ENCODE measurements around the gene LRIG1.

The LRIG1 gene, protein sequence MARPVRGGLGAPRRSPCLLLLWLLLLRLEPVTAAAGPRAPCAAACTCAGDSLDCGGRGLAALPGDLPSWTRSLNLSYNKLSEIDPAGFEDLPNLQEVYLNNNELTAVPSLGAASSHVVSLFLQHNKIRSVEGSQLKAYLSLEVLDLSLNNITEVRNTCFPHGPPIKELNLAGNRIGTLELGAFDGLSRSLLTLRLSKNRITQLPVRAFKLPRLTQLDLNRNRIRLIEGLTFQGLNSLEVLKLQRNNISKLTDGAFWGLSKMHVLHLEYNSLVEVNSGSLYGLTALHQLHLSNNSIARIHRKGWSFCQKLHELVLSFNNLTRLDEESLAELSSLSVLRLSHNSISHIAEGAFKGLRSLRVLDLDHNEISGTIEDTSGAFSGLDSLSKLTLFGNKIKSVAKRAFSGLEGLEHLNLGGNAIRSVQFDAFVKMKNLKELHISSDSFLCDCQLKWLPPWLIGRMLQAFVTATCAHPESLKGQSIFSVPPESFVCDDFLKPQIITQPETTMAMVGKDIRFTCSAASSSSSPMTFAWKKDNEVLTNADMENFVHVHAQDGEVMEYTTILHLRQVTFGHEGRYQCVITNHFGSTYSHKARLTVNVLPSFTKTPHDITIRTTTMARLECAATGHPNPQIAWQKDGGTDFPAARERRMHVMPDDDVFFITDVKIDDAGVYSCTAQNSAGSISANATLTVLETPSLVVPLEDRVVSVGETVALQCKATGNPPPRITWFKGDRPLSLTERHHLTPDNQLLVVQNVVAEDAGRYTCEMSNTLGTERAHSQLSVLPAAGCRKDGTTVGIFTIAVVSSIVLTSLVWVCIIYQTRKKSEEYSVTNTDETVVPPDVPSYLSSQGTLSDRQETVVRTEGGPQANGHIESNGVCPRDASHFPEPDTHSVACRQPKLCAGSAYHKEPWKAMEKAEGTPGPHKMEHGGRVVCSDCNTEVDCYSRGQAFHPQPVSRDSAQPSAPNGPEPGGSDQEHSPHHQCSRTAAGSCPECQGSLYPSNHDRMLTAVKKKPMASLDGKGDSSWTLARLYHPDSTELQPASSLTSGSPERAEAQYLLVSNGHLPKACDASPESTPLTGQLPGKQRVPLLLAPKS

DNA sequence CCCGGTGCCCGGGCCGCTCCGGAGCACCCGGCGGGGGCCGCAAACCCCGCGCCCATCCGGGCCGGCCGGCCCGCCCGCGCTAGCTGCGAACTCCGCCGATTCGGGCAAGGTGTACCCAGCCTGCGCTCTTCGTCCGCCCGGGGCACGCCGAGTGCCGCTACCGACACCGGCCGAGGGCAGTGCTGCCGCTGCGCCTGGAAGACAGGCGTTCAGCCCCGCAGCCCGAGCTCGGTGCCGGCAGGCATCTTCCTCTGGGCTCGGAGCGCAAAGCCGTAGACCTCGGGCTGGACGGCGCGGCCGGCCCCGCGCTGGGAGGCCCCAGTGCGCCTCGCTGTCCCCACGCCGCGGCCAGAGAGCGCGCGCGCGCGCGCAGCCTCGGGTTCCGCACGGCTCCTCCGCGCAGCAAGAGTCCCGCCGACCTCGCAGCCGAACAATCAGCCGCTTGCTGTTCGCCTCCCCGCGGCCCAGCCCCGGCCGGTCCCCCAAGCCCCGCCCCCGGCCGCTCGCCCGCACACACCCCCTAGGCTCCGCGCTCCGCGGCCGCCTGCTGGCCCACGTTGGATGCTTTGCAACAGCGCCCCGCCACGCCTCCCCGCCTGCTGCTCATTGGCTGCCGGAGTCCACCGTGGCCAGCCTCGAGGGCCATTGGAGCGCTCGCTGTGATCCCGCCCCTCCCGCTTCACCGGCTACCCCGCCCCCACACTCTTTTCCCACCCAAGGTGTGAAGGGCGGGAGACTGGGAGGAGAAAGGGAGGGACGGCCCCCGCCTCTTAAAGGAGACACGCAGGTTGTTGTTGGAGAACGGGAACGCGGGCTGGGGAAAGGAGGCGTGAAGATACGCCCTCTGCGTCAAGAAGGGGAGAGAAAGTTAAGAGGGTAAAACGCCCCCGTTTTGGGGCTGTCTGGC is at the start of gene LRIG1:
Gene LRIG1 (minus strand): TSS at position 447 of the 907 bp plus-strand sequence. CDS start 615 bp downstream, outside the sequence.
- DNase-seq = peak; percentile 96

DNA sequence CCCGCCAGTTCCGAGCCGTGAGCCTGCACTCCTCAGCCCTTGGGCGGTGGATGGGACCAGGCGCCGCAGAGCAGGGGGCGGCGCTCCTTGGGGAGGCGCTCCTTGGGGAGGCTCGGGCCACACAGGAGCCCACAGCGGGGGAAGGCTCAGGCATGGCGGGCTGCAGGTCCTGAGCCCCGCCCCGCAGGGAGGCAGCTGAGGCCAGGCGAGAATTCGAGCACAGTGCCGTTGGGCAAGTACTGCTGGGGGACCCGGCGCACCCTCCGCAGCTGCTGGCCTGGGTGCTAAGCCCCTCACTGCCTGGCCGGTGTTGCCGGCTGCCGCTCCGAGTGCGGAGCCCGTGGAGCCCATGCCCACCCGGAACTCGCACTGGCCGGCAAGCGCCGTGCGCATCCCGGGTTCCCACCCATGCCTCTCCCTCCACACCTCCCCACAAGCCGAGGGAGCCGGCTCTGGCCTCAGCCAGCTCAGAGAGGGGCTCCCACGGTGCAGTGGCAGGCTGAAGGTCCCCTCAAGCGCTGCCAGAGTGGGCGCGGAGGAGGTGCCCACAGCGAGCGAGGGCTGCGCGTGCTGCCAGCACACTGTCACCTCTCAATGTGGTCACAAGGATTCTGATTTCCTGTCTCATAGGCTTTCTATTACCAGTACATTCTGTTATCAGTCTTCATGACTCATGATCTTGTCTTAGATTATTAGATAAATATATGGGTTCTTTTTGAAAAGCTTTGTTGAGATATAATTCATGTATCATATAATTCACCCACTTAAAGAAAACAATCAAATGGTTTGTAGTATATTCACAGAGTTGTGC is 44.0 kb upstream of the LRIG1 start:
- no peak for DNase-seq

DNA sequence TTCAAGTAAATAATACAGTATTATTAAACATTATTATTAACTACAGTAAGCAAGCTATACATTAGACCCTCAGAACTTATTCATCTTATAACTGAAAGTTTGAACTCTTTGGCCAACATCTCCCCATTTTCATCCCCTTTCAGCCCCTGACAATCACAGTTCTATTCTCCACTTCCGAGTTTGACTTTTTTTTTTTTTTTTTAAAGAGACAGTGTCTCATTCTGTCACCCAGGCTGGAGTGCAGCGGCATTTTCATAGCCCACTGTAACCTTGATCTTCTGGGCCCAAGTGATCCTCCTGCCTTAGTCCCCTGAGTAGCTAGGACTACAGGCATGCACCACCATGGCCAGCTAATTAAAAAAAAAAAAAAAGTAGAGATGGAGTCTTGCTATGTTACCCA is 41.3 kb upstream of the LRIG1 start:
- no peak for DNase-seq

DNA sequence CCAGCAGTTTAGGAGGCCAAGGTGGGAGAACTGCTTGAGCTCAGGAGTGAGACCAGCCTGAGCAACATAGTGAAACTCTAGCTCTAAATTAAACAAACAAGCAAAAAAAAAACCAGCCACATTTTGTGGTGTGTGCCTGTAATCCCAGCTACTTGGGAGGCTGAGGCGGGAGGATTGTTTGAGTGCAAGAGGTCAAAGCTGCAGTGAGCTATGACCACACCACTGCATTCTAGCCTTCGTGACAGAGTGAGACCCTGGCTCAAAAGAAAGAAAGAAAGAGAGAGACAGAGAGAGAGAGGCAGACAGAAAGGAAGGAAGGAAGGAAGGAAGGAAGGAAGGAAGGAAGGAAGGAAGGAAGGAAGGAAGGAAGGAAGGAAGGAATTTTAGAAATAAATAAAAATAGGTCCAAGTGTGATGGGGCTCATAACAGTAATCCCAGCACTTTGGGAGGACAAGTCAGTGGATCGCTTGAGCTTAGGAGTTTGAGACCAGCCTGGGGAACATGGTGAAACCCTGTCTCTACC is 38.7 kb upstream of the LRIG1 start:
- no peak for DNase-seq

DNA sequence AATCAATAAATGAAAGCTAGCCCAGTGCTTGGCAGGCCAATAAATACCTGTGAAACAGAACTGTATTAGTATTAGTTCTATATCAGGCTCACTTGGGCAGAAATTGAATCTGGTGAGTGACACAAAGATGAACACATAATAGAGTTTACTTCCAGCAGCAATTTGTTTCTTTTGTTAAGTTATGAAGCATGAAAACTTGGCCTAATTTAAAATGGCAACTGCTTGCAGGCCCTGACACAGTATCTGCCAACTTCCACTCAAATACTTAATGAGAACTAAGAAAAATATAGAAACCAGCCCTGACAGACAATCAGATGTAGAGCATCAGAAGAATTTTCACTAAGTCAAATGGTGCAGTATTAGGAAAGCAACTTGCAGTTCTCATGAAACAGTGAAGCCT is 37.6 kb upstream of the LRIG1 start:
- no peak for DNase-seq

DNA sequence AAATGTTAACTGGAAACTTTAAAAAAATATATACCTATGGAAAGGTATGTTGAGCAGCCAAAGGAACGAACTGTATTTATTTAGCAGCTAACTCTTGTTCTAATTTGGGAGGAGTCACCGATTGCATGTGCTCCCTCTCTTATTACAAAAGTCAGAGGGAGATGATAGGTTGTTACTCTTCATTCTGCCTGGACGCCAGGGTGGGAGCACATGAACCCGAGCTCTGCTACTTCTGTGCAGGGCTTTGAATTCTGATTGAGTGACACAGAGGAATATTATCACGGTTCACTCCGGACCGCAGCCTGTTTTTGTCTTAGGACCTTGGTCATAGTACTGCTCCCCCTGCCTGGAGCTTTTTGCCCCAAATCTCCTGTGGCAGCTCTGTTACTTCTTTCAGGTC is 36.9 kb upstream of the LRIG1 start:
- DNase-seq = no peak

DNA sequence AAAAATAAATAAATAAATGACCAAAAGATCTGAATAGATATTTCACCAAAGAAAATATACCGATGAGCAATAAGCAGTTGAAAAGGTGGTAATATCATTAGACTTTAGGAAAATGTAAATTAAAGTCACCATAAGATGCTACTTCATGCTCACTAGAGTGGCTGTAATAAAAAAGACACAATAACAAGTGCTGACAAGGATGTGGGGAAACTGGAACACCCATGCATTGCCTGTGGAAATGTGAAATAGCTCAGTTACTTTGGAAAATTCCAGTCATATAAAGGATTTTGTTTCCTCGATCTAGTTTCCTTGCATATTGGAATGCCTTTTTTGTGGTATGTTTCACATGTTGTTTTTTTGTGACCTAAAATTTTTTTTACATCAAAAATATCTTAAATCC is 36.0 kb upstream of the LRIG1 start:
- DNase-seq = no peak

DNA sequence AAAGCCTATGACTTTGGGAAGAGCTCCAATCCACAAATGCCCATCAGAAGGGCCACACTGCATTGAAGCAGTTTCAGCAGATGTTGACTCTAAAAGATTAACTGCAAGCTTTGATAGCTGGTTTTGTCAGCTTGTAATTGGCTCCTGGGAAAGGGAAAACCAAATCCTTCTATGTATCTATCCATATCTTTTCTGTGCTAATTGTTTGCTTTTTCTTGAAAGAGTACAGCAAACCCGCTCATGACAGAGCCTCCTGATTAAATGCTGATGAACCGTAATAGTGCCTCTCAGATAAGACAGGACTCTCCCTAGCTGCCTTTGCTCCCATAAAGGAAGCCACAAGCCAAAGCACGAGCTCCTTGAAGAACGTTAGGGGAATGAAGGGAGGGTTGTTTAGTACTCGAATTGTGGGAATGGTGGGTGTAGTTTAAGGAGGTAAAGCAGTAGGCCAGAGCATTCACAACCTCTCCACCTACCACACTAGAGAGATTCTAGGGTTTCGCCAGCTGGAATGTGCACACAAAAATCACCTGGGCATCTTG is 33.6 kb upstream of the LRIG1 start:
- no peak for DNase-seq

DNA sequence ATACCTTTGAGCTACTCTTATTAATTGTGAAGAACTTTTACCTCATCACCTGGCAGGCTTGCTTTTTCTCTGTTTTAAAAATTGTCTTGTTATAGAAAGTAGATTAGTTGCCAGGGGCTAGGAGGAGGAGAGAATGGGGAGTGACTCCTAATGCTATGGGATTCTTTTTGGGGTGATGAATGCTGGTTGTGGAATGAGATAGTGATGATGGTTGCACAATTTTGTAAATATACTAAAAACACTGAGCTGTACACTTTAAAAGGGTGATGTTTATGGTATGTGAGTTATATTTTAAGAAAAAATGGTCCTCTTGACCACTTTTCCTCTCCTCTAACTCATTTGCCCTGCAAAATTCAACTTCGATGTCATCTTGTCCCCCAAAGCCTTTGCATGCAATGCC is 31.8 kb upstream of the LRIG1 start:
- DNase-seq = no peak

DNA sequence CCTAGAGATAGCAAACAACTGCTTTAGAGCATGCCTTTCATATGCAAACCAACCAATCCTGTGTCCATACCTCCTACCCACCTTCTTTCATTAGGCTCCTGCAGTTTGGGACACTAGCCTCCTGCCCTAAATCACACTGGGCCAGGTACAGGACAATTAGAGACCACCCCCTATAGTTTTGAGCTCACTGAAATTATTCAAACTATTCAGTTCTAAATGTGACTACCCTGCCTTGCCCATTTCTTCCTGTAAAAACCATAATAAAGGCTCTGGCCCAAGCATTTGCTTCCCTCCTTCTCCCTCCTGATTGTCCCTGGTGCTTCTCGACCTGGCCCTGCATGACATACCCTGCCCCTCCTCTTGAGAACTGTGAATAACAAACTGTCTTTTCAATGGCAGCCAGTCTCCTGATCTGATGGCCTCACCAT is 31.4 kb upstream of the LRIG1 start:
- no peak for DNase-seq

DNA sequence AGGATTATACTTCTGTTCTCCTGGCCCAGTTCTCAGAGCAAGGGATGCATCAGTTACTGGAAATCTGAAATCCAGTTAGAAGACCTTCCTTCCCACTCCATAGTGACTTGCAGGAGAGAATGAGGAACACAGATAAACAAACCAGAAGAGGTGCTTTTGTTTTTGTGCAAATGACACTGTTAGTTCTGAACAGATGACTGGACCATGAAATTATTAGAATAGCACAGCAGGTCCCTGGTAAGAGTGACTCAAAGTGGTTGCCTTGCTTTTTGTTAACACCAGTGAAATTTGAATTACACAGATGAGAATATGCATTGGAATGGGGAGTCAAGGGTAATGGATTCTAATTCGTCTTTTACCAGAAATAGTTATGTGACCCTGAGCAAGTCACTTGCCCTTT is 30.4 kb upstream of the LRIG1 start:
- no peak for DNase-seq

DNA sequence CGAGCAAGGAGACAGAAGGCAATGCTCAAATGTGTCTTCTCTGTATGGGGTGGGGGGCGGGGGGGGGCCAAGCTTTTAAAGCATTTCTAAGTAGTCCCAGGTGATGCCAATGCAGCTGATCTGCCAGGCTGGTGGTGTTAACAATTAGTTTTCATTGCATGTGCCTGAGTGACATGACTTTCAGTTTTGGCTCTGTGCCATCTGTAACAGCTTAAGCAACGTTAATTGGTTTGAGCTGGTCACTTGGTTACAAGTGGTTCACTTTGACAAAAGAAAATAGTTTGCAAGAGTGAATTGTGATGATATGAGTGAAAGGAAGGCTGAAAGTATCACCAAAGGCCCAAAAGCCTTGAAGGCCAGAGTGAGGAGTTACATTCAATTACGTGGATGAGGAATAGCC is 26.4 kb upstream of the LRIG1 start:
- DNase-seq = no peak

DNA sequence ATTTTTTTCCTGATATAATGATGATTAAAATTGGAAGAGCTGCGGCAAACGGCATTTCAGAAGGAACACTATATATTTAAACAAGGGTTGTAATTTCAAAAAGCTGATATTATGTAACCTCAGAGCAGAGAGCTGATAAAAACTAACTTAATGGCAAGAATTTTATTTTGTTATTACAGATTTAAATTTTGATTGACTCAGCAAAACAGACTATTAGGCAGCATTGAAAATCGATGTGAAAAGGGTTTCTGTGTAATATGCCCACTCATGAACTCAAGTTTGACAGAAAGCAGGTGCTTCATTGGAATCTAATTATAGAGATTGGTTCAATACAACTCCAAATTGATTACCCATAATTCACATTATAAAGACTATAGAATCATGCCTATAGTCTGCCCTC is 24.9 kb upstream of the LRIG1 start:
- no peak for DNase-seq

DNA sequence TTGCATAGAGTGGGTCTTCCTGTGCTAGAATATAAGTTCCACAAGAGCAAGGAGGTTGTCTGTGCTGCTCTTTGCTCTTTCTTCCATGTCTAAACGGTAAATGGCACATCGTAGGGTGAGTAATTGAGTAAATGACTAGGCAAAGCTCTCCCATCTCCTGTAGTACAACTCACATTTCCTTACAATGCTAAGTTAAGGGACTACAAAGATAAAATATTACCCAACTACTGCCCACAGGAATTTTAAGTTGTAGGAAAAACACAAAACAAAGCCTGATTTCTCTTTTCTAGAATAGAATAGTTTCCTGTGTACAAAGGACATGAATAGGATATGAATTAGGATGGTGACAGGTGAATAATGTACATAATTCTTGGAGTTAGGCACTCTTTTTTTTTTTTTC is 19.9 kb upstream of the LRIG1 start:
- no peak for DNase-seq

DNA sequence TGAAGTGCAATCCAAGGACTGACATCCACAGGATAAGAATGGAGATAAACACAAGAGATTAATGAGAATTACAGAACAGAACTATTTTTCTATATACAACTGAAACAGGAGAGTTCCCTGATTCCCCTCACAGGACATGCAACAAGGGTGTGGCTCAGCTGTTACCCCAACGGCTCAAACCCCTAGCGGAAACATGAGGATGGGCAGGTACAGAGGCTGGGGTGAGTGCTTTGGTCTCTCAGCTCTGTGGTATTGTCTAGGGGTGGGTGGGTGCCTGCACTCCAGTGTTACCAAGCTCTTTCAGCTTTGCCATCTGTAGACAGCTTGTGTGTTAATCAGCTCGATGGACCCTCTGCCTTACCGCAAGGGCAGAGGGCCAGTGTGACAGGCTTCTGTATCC is 17.8 kb upstream of the LRIG1 start:
- no peak for DNase-seq

DNA sequence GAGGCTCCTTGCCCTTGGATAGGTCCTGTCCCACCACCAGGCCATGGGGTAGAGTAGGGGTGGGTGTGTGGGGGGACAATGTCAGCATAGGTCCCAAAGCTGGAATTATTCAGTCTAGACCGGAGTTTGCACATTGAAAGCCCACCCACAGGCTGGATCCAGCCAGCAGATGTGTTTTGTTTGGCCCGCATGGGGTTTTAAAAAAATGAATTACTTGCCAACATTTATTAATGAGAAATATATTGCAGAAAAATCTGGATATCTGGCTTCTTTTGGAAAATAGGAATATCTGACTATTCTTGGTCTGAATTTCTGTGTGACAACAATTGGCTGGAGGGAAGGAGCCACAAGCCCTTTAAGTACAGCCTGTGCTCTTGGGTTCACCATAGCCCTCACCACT is 17.3 kb upstream of the LRIG1 start:
- DNase-seq = no peak

DNA sequence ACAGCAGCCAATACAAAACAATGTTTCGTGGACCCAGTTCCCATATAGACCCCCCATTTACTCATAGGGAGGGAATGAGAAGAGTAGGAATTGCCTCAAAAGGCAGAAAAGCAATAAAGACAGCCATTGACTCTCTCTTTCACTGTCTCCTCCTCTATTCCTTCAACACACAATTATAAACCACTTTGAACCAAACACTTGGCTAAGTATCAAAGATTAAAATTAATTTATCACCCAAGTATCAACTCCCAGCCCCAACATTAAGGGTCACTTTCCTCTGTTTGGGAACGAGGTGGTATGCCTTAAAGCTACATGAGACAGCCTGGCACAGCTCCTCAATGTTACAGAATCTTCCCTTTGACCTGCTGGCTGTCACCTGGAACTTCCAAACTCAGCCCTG is 16.4 kb upstream of the LRIG1 start:
- DNase-seq = no peak

DNA sequence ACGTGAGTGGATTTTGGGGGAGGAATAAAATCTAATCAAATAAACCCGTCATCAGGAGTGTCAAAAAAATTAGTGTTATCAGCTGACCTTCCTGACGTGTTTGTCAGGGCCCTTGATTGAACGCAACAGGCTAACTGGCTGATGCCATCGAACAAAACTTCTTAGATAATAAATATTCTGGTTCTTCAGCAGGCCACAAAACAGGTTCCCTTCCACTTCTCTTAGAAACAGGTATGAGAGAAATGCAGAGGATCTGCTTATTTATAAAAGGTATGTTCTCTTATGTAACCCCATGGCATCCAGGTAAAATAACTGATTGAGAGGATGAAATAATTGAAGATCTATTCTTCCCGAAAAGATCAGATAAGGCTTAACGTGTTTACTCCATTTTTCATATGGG is 7.6 kb upstream of the LRIG1 start:
- no peak for DNase-seq

DNA sequence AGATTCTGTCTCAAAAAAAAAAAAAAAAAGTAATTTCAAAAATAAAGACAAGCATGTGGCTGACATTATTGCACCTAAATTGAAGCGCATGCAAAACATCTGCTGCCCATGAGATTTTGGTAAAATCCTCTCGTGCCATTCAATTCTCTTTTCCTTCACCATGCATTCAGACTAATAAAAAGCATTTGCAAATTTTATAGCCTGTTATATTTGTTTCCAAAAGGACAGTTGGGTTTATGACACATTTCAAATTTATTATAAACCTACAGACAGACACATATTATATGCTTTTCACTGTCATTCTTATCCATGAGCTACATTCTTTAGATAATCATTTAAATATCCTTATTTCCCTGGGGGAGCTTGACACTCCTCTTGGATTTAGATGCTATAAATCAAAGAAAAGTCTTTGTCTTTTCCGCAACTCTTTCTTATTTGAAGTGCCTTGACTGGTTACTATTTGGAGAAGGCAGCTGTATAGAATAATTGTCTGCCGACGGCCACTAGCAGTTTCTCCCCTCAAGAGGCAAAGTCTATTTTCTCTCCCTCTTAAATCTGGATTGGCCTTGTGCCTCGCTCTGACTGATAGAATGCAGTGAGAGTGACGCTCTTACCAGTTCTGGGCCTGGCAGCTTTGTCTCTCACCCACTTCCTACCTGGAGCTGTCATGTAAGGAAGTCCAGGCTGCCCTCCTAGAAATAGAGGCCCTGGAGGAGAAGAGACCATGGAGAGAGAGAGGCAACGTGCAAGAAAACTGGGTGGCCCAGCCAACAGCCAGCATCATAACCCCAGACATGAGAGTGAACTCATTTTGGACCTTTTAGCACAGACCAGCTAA is 6.8 kb upstream of the LRIG1 start:
- DNase-seq = no peak

DNA sequence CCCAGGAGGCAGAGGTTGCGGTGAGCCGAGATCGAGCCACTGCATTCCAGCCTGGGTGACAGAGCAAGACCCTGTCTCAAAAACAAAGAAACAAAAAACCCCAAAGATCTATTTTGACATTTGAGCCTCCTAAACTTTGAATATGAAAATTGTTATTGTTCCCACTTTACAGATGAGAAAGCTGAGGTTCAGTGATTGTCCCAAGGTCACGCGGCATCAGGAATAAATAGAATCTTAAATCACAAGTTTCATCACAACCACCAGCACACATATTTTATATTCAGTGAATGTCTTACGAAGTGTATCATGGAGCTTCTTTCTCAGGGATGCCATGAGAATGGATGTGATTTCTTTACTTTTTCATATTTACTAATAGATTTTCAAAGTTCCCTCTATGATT is 5.3 kb upstream of the LRIG1 start:
- DNase-seq = no peak

All from activated T-cell treated with anti-CD3 and anti-CD28 coated beads for 4 hours (primary cell).